Omental fat pad (tissue), 4 donors: ENCODE data around the gene SH3GL1. TPM values are rescaled to one million over a fixed set of nuclear protein-coding genes. Genes with fewer than 3 reads are reported as not detected.

ENCODE experiments used
- ATAC-seq: fragments of 150-250 bp; one replicate; pipeline ENCODE4 v1.9.1; 2016; ENCODE audit warnings: mild to moderate bottlenecking, moderate library complexity; ENCODE audit not compliant: low FRiP score
- DNase-seq: peaks from one replicate; pipeline ENCODE4 v3.0.0-alpha.2; 2019; ENCODE audit warnings: low spot score
- CTCF ChIP-seq, 3 donors: fragments of 450-650 bp; IDR thresholded peaks; one replicate each; pipeline ENCODE4 v1.5.1; 2016 to 2017; ENCODE audit warnings: antibody characterized with exemption in 3 of 3, mild to moderate bottlenecking in 3 of 3, moderate library complexity in 2 of 3
- total RNA-seq, 4 donors: library from RNA; depleted of rRNA; stranded (reverse); fragments of >200 nt; gene quantifications; one replicate each; pipeline ENCODE4 v1.1.0, GENCODE V29; 2016

Gene SH3GL1
- total RNA-seq, result 10 to 100 TPM; 38.0 to 54.9 (median 48.2) TPM

GRCh38 chr19:4400135-4400936 is at the start of gene SH3GL1:
Gene SH3GL1, minus strand, starts transcription at chr19:4400547. Its CDS starts 179 bp downstream, at chr19:4400368.
- ATAC-seq, result peak; percentile 88
- TF ChIP-seq CTCF (IDR thresholded peaks at IDR 0.05), result peak in 2 of 3 donors; percentile 89 to 99

GRCh38 chr19:4449639-4450028 is 49.3 kb upstream of the SH3GL1 start:
- ATAC-seq, result no peak
- no peak for DNase-seq
- no peak for TF ChIP-seq CTCF (IDR thresholded peaks at IDR 0.05)

More at GRCh38 chr19:4400135-4400936, at the start of gene SH3GL1:
- DNase-seq, result peak; percentile 83

GRCh38 chr19:4449022-4449638 is 48.8 kb upstream of the SH3GL1 start:
- ATAC-seq (no peak), DNase-seq (no peak)
- TF ChIP-seq CTCF (IDR thresholded peaks at IDR 0.05), result no peak

- ATAC-seq (no peak), DNase-seq (no peak)
- no peak for TF ChIP-seq CTCF (IDR thresholded peaks at IDR 0.05)
Measured at GRCh38 chr19:4448147-4448985, 48.0 kb upstream of the SH3GL1 start.

GRCh38 chr19:4447327-4448146 is 47.2 kb upstream of the SH3GL1 start:
- DNase-seq (no peak), ATAC-seq (no peak)
- no peak for TF ChIP-seq CTCF (IDR thresholded peaks at IDR 0.05)

- ATAC-seq (no peak), DNase-seq (no peak)
- TF ChIP-seq CTCF (IDR thresholded peaks at IDR 0.05), result no peak
Measured at GRCh38 chr19:4446704-4447200, 46.4 kb upstream of the SH3GL1 start.
